GM12873 (cell line): ENCODE measurements around the gene RPL3.

Source experiments
- TF ChIP-seq, protein P1 (sequence below): IDR thresholded peaks from 2 replicates; pipeline ENCODE4 v1.5.1; 2012; ENCODE audit warnings: low read depth, mild to moderate bottlenecking, moderate library complexity, low read length, control low read depth; ENCODE audit not compliant: insufficient read depth; ENCODE audit errors: missing control alignments

Gene RPL3

DNA sequence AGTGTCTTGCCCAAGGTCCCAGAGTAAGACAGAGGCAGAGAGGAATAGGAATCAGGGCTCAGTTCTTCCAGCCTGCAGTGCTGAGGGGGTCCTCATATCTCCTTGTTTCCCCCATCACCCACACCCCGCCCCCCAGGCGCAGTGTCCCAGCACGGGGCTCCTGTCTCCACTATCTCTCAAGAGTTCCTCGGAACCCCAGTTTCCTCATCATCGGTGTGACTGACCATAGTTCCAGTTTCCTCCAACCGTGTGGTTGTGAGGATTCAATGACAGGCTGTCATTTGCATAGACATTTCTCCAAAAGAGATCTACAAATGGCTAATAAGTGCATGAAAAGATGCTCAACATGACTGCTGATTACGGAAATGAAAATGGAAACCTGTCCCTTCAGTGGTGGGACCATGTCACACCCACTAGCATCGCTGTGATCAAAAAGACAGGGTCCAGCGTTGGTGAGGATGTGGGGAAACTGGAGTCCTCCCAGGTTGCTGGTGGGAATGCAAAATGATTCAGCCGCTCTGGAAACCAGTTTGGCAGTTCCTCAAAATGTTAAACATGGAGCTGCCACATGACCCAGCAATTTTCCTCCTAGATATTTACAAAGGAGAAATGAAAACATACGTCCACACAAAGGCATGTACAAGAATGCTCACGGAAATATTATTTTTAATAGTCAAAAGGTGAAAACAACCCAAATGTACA lies 42.8 kb downstream of the RPL3 start:
- TF ChIP-seq, protein P1, sequence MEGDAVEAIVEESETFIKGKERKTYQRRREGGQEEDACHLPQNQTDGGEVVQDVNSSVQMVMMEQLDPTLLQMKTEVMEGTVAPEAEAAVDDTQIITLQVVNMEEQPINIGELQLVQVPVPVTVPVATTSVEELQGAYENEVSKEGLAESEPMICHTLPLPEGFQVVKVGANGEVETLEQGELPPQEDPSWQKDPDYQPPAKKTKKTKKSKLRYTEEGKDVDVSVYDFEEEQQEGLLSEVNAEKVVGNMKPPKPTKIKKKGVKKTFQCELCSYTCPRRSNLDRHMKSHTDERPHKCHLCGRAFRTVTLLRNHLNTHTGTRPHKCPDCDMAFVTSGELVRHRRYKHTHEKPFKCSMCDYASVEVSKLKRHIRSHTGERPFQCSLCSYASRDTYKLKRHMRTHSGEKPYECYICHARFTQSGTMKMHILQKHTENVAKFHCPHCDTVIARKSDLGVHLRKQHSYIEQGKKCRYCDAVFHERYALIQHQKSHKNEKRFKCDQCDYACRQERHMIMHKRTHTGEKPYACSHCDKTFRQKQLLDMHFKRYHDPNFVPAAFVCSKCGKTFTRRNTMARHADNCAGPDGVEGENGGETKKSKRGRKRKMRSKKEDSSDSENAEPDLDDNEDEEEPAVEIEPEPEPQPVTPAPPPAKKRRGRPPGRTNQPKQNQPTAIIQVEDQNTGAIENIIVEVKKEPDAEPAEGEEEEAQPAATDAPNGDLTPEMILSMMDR: no peak

- TF ChIP-seq, protein P1: no peak
Measured at GRCh38 chr22:39275814-39276439, 43.5 kb downstream of the RPL3 start.

DNA sequence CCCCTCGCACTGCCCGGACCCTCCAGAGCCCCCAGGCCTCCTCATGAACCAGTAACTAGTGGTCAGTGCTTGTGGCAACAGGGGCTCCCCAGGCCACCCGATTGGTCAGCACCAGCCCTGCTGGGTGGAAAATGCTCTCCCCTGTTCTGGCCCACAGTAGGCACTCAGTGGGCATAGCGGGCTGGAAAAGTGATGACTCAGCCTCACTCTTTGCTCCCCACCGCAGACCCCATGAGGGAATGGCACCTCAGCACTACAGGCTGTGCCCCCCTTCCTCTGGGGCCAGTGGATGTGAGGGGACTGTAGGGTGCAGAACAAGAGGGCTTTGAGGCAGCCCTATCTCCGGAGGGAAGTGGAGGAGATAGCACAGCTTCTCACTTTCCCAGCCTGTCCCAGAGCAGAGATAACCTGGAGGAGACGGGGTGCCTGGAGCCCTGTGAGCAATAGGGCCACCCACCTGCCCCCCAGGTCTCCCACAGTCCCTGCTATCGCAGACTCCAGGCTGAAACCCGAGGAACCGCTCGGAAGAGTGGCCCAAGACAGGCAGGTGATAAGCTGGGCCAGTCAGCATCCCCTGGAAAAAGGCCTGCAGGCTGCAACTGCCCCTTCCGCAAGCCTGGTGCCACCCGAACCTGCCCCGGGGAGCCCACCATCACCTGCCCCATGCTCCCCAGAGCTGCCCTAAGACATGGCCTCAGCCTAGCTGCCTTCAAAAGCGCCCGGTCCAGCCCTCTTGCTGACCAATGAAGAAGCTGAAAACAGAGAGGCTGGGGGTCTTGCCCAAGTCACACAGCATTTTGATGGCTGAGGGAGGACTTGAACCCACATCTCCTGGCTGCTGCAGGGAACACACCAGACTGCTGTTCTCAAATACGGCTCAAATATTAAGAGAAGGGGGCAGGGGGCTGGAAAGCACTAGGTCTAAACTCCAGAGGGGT lies 45.2 kb downstream of the RPL3 start:
- TF ChIP-seq, protein P1: no peak

DNA sequence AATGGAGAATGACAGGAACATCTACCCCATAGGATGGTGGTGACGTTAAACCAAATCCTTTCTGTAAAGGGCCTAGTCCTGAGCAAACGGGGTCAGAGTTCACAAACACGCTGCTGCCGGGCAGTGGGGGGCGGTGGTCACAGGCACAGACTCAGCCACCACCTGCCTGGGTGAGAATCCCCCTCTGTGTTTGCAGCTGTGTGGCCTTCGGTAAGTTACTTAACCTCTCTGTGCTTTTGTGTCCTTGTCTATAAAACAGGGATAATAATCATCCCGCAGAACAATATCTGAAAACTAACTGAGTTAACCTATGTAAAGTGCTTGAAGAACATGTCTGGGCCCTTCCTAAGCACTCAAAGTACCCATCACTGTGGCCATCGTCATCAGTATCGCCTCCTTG lies 48.6 kb downstream of the RPL3 start:
- TF ChIP-seq, protein P1: no peak

DNA sequence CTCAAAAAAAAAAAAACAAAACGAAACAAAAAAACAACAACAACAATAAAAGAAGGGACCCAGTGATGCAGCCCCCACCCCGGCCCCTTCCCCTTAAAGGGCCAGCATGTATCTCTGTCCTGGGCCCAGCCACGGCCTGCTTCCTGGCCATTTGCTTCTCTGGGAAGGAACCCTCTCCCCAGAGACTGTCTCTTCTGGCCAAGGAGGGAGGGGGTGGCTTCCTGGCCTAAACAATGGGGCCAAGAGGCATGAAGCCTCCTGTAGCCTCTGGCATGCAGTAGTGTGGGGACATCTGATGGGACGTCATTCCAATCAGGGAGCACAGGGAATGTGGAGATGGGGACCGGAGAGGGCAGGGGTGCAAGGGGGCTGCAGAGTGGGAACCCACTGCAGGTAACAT lies 49.1 kb downstream of the RPL3 start:
- TF ChIP-seq, protein P1: no peak

- TF ChIP-seq, protein P1: no peak
Measured at GRCh38 chr22:39269095-39269790, 50.2 kb downstream of the RPL3 start.

- TF ChIP-seq, protein P1: no peak
Measured at GRCh38 chr22:39268645-39269044, 50.8 kb downstream of the RPL3 start.
